Aorta (tissue), 5 donors: ENCODE data around the gene KRTAP10-5. TPM values are rescaled to one million over a fixed set of nuclear protein-coding genes. Genes with fewer than 3 reads are reported as not detected.

Source experiments
- ATAC-seq: fragments of 200-7000 bp; cut with Tn5 transposase; one replicate; pipeline ENCODE4 v1.9.1; 2022; ENCODE audit warnings: moderate library complexity; ENCODE audit not compliant: low FRiP score
- DNase-seq, 2 donors: peaks; one replicate each; pipeline ENCODE4 v3.0.0-alpha.2; 2020
- H3K27ac ChIP-seq, 2 donors: one replicate each; pipeline ENCODE4 v1.5.1; 2013; ENCODE audit warnings: low read length in 2 of 2, mild to moderate bottlenecking in 2 of 2, moderate library complexity in 2 of 2, control low read depth in 1 of 2, inconsistent platforms in 1 of 2, low read depth in 1 of 2
- H3K27me3 ChIP-seq, 2 donors: one replicate each; pipeline ENCODE4 v1.6.1; 2013; ENCODE audit warnings: control low read depth in 1 of 2, low read length in 1 of 2, mild to moderate bottlenecking in 1 of 2, moderate library complexity in 1 of 2; ENCODE audit not compliant: insufficient read depth in 2 of 2, control insufficient read depth in 1 of 2
- H3K36me3 ChIP-seq, 2 donors: one replicate each; pipeline ENCODE4 v1.6.1; 2013; ENCODE audit warnings: control low read depth in 1 of 2, low read length in 1 of 2, mild to moderate bottlenecking in 1 of 2; ENCODE audit not compliant: insufficient read depth in 2 of 2, control insufficient read depth in 1 of 2
- H3K4me1 ChIP-seq, 2 donors: one replicate each; pipeline ENCODE4 v1.6.1; 2013; ENCODE audit warnings: low read length in 2 of 2, control low read depth in 1 of 2, mild to moderate bottlenecking in 1 of 2, moderate library complexity in 1 of 2; ENCODE audit not compliant: insufficient read depth in 2 of 2, control insufficient read depth in 1 of 2
- H3K4me3 ChIP-seq, 2 donors: one replicate each; pipeline ENCODE4 v1.5.1; 2013; ENCODE audit warnings: low read length in 2 of 2, control low read depth in 1 of 2, mild to moderate bottlenecking in 1 of 2
- H3K9me3 ChIP-seq: one replicate; pipeline ENCODE4 v1.6.1; 2013; ENCODE audit warnings: mild to moderate bottlenecking, low read length; ENCODE audit not compliant: control insufficient read depth
- WGBS, 2 donors: extraction: QIAGEN DNeasy Blood & Tissue Kit; methylation state at CpG; one replicate each; pipeline ENCODE4 v1.1.7; 2013; 5-methylcytosine and 5-hydroxymethylcytosine counted together
- intact Hi-C, 2 donors: fragments of 100-400 bp; cut with DNase I; formaldehyde crosslinking; loops; one replicate each; pipeline versions ENCODE4 v1.14.2 to v1.15.0; 2022
- polyA plus RNA-seq, 2 donors: library from polyadenylated mRNA; stranded (reverse); fragments of 200-250 nt; gene quantifications; one replicate each; pipeline ENCODE4 v1.2.3, GENCODE V29; 2013
- total RNA-seq, 2 donors: library from RNA; stranded (reverse); fragmentation: NEBNext Ultra II Directional; extraction: Animal tissue kit (Norgen Biotek cat#: 25700); gene quantifications; one replicate each; pipeline ENCODE4 v1.2.1, GENCODE V29; 2021
- donor health status: healthy with polysubstance abuse.
- donor health status: Bipolar disorder and iron deficiency.
- donor health status: DM: no; HTN: no; CAD: no.
- donor health status: DM: no; HTN: no; CAD: no.
- donor health status: DM: yes; HTN: yes; CAD: no.

Gene KRTAP10-5
- total and polyA plus RNA-seq, 4 donors, result not detected

GRCh38 chr21:44589586-44590305, 9.3 kb upstream of the KRTAP10-5 start:
- ATAC-seq (no peak), DNase-seq (peak in 1 of 2 donors; percentile 64)
- no peaks in the 10 kb centered on the region for H3K36me3 ChIP-seq
- no peaks in the 10 kb centered on the region for H3K4me1 ChIP-seq
- H3K27me3 ChIP-seq, result no peaks in the 10 kb centered on the region
- no peak overlapping the region for H3K27ac ChIP-seq
- H3K4me3 ChIP-seq, result no peak overlapping the region
- intact Hi-C loops, result no loop called here
- peaks cover 2% of the 10 kb centered on the region for H3K9me3 ChIP-seq
- WGBS, 2 donors, result 80% methylated on average over 24 of the region's 24 CpGs

- Histone ChIP-seq H3K27ac (no peak overlapping the region), H3K4me1 (no peaks in the 10 kb centered on the region), H3K4me3 (no peak overlapping the region), H3K27me3 (no peaks in the 10 kb centered on the region), H3K36me3 (no peaks in the 10 kb centered on the region), H3K9me3 (peaks cover 2% of the 10 kb centered on the region)
- intact Hi-C loops, result no loop called here
- WGBS, 2 donors, result 96 to 97% methylated on average over 2 of the region's 2 CpGs
- ATAC-seq (no peak), DNase-seq (no peak)
These were observed 8.7 kb upstream of the KRTAP10-5 start for GRCh38 chr21:44589094-44589493.

GRCh38 chr21:44585892-44586291, 5.5 kb upstream of the KRTAP10-5 start:
- Histone ChIP-seq H3K27ac (no peak overlapping the region), H3K9me3 (peaks cover 4% of the 10 kb centered on the region), H3K4me1 (no peaks in the 10 kb centered on the region), H3K4me3 (no peak overlapping the region), H3K36me3 (no peaks in the 10 kb centered on the region), H3K27me3 (no peaks in the 10 kb centered on the region)
- DNase-seq (peak in 1 of 2 donors; percentile 34), ATAC-seq (no peak)
- intact Hi-C loops, result no loop called here
- WGBS, 2 donors, result 87 to 89% methylated on average over 3 of the region's 3 CpGs

- Histone ChIP-seq H3K4me3 (no peak overlapping the region), H3K27ac (no peak overlapping the region), H3K9me3 (peaks cover 6% of the 10 kb centered on the region), H3K36me3 (no peaks in the 10 kb centered on the region), H3K27me3 (no peaks in the 10 kb centered on the region), H3K4me1 (no peaks in the 10 kb centered on the region)
- DNase-seq (no peak), ATAC-seq (no peak)
- 74 to 79% methylated on average over 6 of the region's 6 CpGs for WGBS, 2 donors
- intact Hi-C loops, result no loop called here
These were observed 3.4 kb upstream of the KRTAP10-5 start for GRCh38 chr21:44583800-44584147.

GRCh38 chr21:44583089-44583799, 2.8 kb upstream of the KRTAP10-5 start:
- Histone ChIP-seq H3K27ac (no peak overlapping the region), H3K4me1 (no peaks in the 10 kb centered on the region), H3K27me3 (no peaks in the 10 kb centered on the region), H3K4me3 (no peak overlapping the region), H3K36me3 (no peaks in the 10 kb centered on the region), H3K9me3 (peaks cover 6% of the 10 kb centered on the region)
- intact Hi-C loops, result no loop called here
- ATAC-seq (no peak), DNase-seq (no peak)
- WGBS, 2 donors, result 0 to 5% methylated on average over 11 of the region's 11 CpGs

GRCh38 chr21:44582055-44582454, 1.7 kb upstream of the KRTAP10-5 start:
- intact Hi-C loops, result no loop called here
- H3K9me3 ChIP-seq, result peaks cover 9% of the 10 kb centered on the region

GRCh38 chr21:44581158-44581557, 754 bp upstream of the KRTAP10-5 start:
- peaks cover 9% of the 10 kb centered on the region for H3K9me3 ChIP-seq
- no peaks in the 10 kb centered on the region for H3K4me1 ChIP-seq
- no peaks in the 10 kb centered on the region for H3K36me3 ChIP-seq
- no peak overlapping the region for H3K4me3 ChIP-seq
- ATAC-seq (no peak), DNase-seq (no peak)
- no peak overlapping the region for H3K27ac ChIP-seq
- 95 to 96% methylated on average over 3 of the region's 3 CpGs for WGBS, 2 donors
- H3K27me3 ChIP-seq, result no peaks in the 10 kb centered on the region
- intact Hi-C loops, result no loop called here

More at GRCh38 chr21:44582055-44582454, 1.7 kb upstream of the KRTAP10-5 start:
- DNase-seq (no peak), ATAC-seq (no peak)
- H3K4me3 ChIP-seq, result no peak overlapping the region
- H3K36me3 ChIP-seq, result no peaks in the 10 kb centered on the region
- WGBS, 2 donors, result 80 to 85% methylated on average over 15 of the region's 15 CpGs
- no peak overlapping the region for H3K27ac ChIP-seq
- no peaks in the 10 kb centered on the region for H3K4me1 ChIP-seq
- no peaks in the 10 kb centered on the region for H3K27me3 ChIP-seq

- DNase-seq (no peak), ATAC-seq (no peak)
- no peaks in the 10 kb centered on the region for H3K36me3 ChIP-seq
- H3K27me3 ChIP-seq, result no peaks in the 10 kb centered on the region
- no peaks in the 10 kb centered on the region for H3K4me1 ChIP-seq
- H3K9me3 ChIP-seq, result peaks cover 7% of the 10 kb centered on the region
- intact Hi-C loops, result no loop called here
- WGBS, 2 donors, result 73 to 74% methylated on average over 6 to 7 of the region's 7 CpGs
- H3K4me3 ChIP-seq, result no peak overlapping the region
- no peak overlapping the region for H3K27ac ChIP-seq
These were observed 615 bp downstream of the KRTAP10-5 start for GRCh38 chr21:44579833-44580144.
